Loucy (cell line): ENCODE data around the gene NBAS.

Experiments used
- H2AFZ ChIP-seq: fragments of 200-600 bp; sonication (generic); 2 replicates; pipeline ENCODE4 v1.6.0; 2016; ENCODE audit warnings: antibody characterized with exemption, mild to moderate bottlenecking, low read length, moderate library complexity
- H3F3A ChIP-seq: fragments of 200-600 bp; 2 replicates; pipeline ENCODE4 v1.6.0; 2016; ENCODE audit warnings: antibody characterized with exemption, low read depth, mild to moderate bottlenecking
- H3K27me3 ChIP-seq: fragments of 200-600 bp; sonication (generic); 2 replicates; pipeline ENCODE4 v1.6.1; 2014; ENCODE audit warnings: low read length, mild to moderate bottlenecking; ENCODE audit not compliant: insufficient read depth, poor library complexity, severe bottlenecking
- H3K36me3 ChIP-seq: fragments of 200-600 bp; sonication (generic); 2 replicates; pipeline ENCODE4 v1.6.1; 2016; ENCODE audit warnings: low read length; ENCODE audit not compliant: insufficient read depth
- H3K4me1 ChIP-seq: fragments of 200-600 bp; sonication (generic); 2 replicates; pipeline ENCODE4 v1.5.1; 2014; ENCODE audit warnings: low read length, mild to moderate bottlenecking; ENCODE audit not compliant: insufficient read depth, poor library complexity, severe bottlenecking
- H3K4me2 ChIP-seq: fragments of 200-600 bp; sonication (generic); 2 replicates; pipeline ENCODE4 v1.6.0; 2014; ENCODE audit warnings: antibody characterized with exemption, low read length, low read depth, mild to moderate bottlenecking; ENCODE audit not compliant: poor library complexity, severe bottlenecking
- H3K4me3 ChIP-seq: fragments of 200-600 bp; sonication (generic); 2 replicates; pipeline ENCODE4 v1.5.1; 2014; ENCODE audit warnings: low read length, mild to moderate bottlenecking, mixed read lengths; ENCODE audit not compliant: poor library complexity, severe bottlenecking
- H3K79me2 ChIP-seq: fragments of 200-600 bp; sonication (generic); 2 replicates; pipeline ENCODE4 v1.6.1; 2014; ENCODE audit warnings: low read length; ENCODE audit not compliant: insufficient read depth
- H3K9ac ChIP-seq: fragments of 200-600 bp; sonication (generic); 2 replicates; pipeline ENCODE4 v1.6.0; 2014; ENCODE audit warnings: mild to moderate bottlenecking, low read depth, low read length, moderate library complexity; ENCODE audit not compliant: poor library complexity, severe bottlenecking
- H3K9me2 ChIP-seq: fragments of 200-600 bp; sonication (generic); replicated peaks from 2 replicates; pipeline ENCODE4 v1.6.1; 2016; ENCODE audit warnings: low read depth, low read length, mixed read lengths
- H3K9me3 ChIP-seq: fragments of 200-600 bp; sonication (generic); 2 replicates; pipeline ENCODE4 v1.6.1; 2014; ENCODE audit warnings: mild to moderate bottlenecking, antibody characterized with exemption, low read length, low read depth; ENCODE audit not compliant: insufficient read depth
- H4K20me1 ChIP-seq: fragments of 200-600 bp; sonication (generic); 2 replicates; pipeline ENCODE4 v1.6.0; 2014; ENCODE audit warnings: antibody characterized with exemption, low read length, mild to moderate bottlenecking; ENCODE audit not compliant: insufficient read depth, poor library complexity, severe bottlenecking
- CTCF ChIP-seq: fragments of 200-600 bp; sonication (generic); conservative IDR thresholded peaks from 2 replicates; pipeline ENCODE4 v1.5.1; 2014; ENCODE audit warnings: mild to moderate bottlenecking, antibody characterized with exemption, low read length
- EZH2phosphoT487 ChIP-seq: fragments of 200-600 bp; IDR thresholded peaks from 2 replicates; pipeline ENCODE4 v1.6.1; 2018; ENCODE audit warnings: antibody characterized with exemption, mild to moderate bottlenecking, moderate library complexity, borderline replicate concordance

The NBAS gene

GRCh38 chr2:15605721-15606120 is 44.6 kb upstream of the NBAS start:
- Histone ChIP-seq H3F3A (no peaks in the 10 kb centered on the region), H3K36me3 (peaks cover 92% of the 10 kb centered on the region), H3K9me2 (no peaks in the 10 kb centered on the region), H4K20me1 (peaks cover 3% of the 10 kb centered on the region), H3K4me3 (no peak overlapping the region), H3K4me1 (peaks cover 5% of the 10 kb centered on the region), H3K27me3 (no peaks in the 10 kb centered on the region), H3K9me3 (no peaks in the 10 kb centered on the region), H3K79me2 (no peaks in the 10 kb centered on the region), H3K9ac (no peak overlapping the region), H3K4me2 (no peak overlapping the region), H2AFZ (no peak overlapping the region)
- no peak for TF ChIP-seq EZH2phosphoT487

DNA sequence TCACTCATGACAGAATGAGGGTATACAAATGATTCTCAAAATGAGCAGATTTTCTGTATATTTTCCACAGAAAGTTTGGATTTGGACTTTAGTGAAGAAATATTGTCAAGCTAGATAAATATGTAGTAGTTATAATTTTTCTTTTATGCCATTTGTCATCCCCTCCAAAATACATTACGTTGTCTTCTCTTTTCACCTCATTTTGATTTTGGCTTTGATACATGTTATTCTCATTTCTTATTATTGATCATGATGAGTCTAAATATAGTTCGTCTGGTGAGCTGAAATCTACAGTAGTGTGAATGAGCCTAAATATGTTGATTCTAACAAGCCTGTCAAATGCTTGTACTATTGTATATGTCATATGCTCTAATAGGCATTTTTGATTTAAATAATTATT is 42.8 kb upstream of the NBAS start:
- Histone ChIP-seq H3K36me3 (peaks cover 96% of the 10 kb centered on the region), H3F3A (no peaks in the 10 kb centered on the region; the same call in 1 of the 2 replicates), H3K79me2 (no peaks in the 10 kb centered on the region), H3K27me3 (no peaks in the 10 kb centered on the region), H3K4me3 (no peak overlapping the region), H4K20me1 (peaks cover 8% of the 10 kb centered on the region), H3K4me2 (no peak overlapping the region), H3K9me3 (no peaks in the 10 kb centered on the region), H3K4me1 (peaks cover 17% of the 10 kb centered on the region), H3K9me2 (no peaks in the 10 kb centered on the region), H3K9ac (no peak overlapping the region), H2AFZ (no peak overlapping the region)
- TF ChIP-seq CTCF, result no peak
- no peak for TF ChIP-seq EZH2phosphoT487

DNA sequence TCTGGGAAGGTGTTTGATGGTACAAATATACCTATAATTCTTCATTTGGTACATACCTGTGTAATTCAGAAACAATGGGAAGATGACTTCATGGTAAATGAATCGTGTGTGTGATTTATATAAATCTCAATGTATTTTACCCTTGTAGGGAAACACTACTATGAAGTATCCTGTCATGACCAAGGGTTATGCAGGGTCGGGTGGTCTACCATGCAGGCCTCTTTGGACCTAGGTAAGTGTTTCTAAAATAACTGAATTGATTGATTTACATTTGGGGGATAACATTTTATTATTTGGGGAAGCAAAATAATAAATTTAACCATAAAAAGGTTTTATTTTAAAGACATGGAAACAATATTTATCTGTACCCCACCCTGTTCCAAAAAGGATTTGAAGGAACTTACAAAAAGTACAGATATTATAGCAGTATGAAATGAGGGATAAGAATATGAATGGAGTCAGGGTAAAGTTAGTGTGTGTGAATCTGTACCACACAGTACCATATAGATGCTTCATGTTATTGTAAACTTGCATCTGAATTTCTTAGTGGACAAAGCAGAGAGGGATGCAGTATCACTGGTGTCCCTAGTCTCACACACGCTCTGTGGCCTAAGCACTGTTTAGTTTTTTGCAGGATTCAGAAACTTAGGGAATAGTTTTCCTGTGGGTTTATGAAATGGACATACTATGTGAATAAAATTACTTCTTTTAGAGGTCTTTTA is 42.1 kb upstream of the NBAS start:
- peaks cover 92% of the 10 kb centered on the region for H3K36me3 ChIP-seq
- no peaks in the 10 kb centered on the region for H3K9me2 ChIP-seq
- TF ChIP-seq EZH2phosphoT487 (no peak), CTCF (no peak)
- peaks cover 8% of the 10 kb centered on the region for H4K20me1 ChIP-seq
- H3K27me3 ChIP-seq, result no peaks in the 10 kb centered on the region
- H3K9ac ChIP-seq, result no peak overlapping the region
- H3K4me2 ChIP-seq, result no peak overlapping the region
- H3F3A ChIP-seq, result no peaks in the 10 kb centered on the region; the same call in 1 of the 2 replicates
- peaks cover 17% of the 10 kb centered on the region for H3K4me1 ChIP-seq
- H3K4me3 ChIP-seq, result no peak overlapping the region
- no peak overlapping the region for H2AFZ ChIP-seq
- H3K9me3 ChIP-seq, result no peaks in the 10 kb centered on the region
- H3K79me2 ChIP-seq, result no peaks in the 10 kb centered on the region

- no peak for TF ChIP-seq EZH2phosphoT487
- TF ChIP-seq CTCF, result no peak
- H3K9ac ChIP-seq, result no peak overlapping the region
- H3K27me3 ChIP-seq, result no peaks in the 10 kb centered on the region
- peaks cover 8% of the 10 kb centered on the region for H4K20me1 ChIP-seq
- H3K9me2 ChIP-seq, result no peaks in the 10 kb centered on the region
- no peak overlapping the region for H2AFZ ChIP-seq
- H3K4me3 ChIP-seq, result no peak overlapping the region
- H3K4me1 ChIP-seq, result peaks cover 21% of the 10 kb centered on the region
- H3K79me2 ChIP-seq, result no peaks in the 10 kb centered on the region
- no peak overlapping the region for H3K4me2 ChIP-seq
- no peaks in the 10 kb centered on the region; the same call in 1 of the 2 replicates for H3F3A ChIP-seq
- peaks cover 91% of the 10 kb centered on the region for H3K36me3 ChIP-seq
- H3K9me3 ChIP-seq, result no peaks in the 10 kb centered on the region
Measured at GRCh38 chr2:15602393-15602792, 41.3 kb upstream of the NBAS start.
